ENCODE results near the gene SDCCAG8. TPM values are rescaled to one million over a fixed set of nuclear protein-coding genes. Genes with fewer than 3 reads are reported as not detected.

SDCCAG8 gene
- total RNA-seq, 6 experiments from 2014 or later: 13.4 to 20.6 (median 15.6) TPM

GRCh38 chr1:243286409-243287122 is 30.7 kb downstream of the SDCCAG8 start:
- 57% methylated on average over 8 of the region's 8 CpGs for WGBS (ENCODE audit: insufficient coverage, low coverage, low lambda C conversion rate, missing lambda C conversion rate)
- DNase-seq (no peak), ATAC-seq (peak in 3 of 4 donors; percentile 52 to 65 (median 57))
- Histone ChIP-seq H3K4me1 (no peaks in the 10 kb centered on the region), H3K4me3 (no peak overlapping the region), H3K27me3 (no peaks in the 10 kb centered on the region), H3K9me3 (no peaks in the 10 kb centered on the region), H3K27ac (peak overlapping the region in 2 of 3 donors; percentile 30 to 67), H3K36me3 (peaks cover 0 to 5% (median 0%) of the 10 kb centered on the region in 4 donors)
- TF ChIP-seq CTCF (IDR thresholded peaks at IDR 0.05) (no peak), POLR2A (IDR thresholded peaks at IDR 0.05) (no peak)
- intact Hi-C loops (cut with DNase I): no loop called here

- H3K4me3 ChIP-seq: no peak overlapping the region
- ATAC-seq: peak in 1 of 4 donors; percentile 41
- DNase-seq: no peak
These were observed 31.3 kb downstream of the SDCCAG8 start for GRCh38 chr1:243287123-243287460.

GRCh38 chr1:243287652-243288051 is 31.8 kb downstream of the SDCCAG8 start:
- Histone ChIP-seq H3K4me1 (no peaks in the 10 kb centered on the region), H3K36me3 (peaks cover 0 to 5% (median 0%) of the 10 kb centered on the region in 4 donors), H3K27me3 (no peaks in the 10 kb centered on the region), H3K9me3 (no peaks in the 10 kb centered on the region), H3K4me3 (no peak overlapping the region), H3K27ac (peak overlapping the region; percentile 19 to 67 (median 35))
- DNase-seq: no peak
- no peak for TF ChIP-seq CTCF (IDR thresholded peaks at IDR 0.05)
- no peak for TF ChIP-seq POLR2A (IDR thresholded peaks at IDR 0.05)
- intact Hi-C loops (cut with DNase I): no loop called here
- ATAC-seq: peak; percentile 65 to 90 (median 81)
- 32% methylated on average over 1 of the region's 1 CpG for WGBS (ENCODE audit: insufficient coverage, low coverage, low lambda C conversion rate, missing lambda C conversion rate)

More at GRCh38 chr1:243287123-243287460, 31.3 kb downstream of the SDCCAG8 start:
- H3K9me3 ChIP-seq: no peaks in the 10 kb centered on the region
- no peaks in the 10 kb centered on the region for H3K27me3 ChIP-seq
- WGBS (ENCODE audit: insufficient coverage, low coverage, low lambda C conversion rate, missing lambda C conversion rate): 39% methylated on average over 2 of the region's 2 CpGs
- intact Hi-C loops (cut with DNase I): no loop called here
- H3K36me3 ChIP-seq: peaks cover 0 to 5% (median 0%) of the 10 kb centered on the region in 4 donors
- TF ChIP-seq POLR2A (IDR thresholded peaks at IDR 0.05) (no peak), CTCF (IDR thresholded peaks at IDR 0.05) (no peak)
- no peaks in the 10 kb centered on the region for H3K4me1 ChIP-seq
- H3K27ac ChIP-seq: peak overlapping the region in 1 of 3 donors; percentile 67

- Histone ChIP-seq H3K36me3 (peaks cover 0 to 5% (median 0%) of the 10 kb centered on the region in 4 donors), H3K27ac (peak overlapping the region; percentile 19 to 49 (median 35)), H3K27me3 (no peaks in the 10 kb centered on the region), H3K4me1 (no peaks in the 10 kb centered on the region), H3K4me3 (no peak overlapping the region), H3K9me3 (no peaks in the 10 kb centered on the region)
- no peak for DNase-seq
- TF ChIP-seq POLR2A (IDR thresholded peaks at IDR 0.05) (no peak), CTCF (IDR thresholded peaks at IDR 0.05) (no peak)
- intact Hi-C loops (cut with DNase I): no loop called here
- WGBS (ENCODE audit: insufficient coverage, low coverage, low lambda C conversion rate, missing lambda C conversion rate): 76% methylated on average over 6 of the region's 6 CpGs
- ATAC-seq: no peak
These were observed 32.2 kb downstream of the SDCCAG8 start for GRCh38 chr1:243288062-243288461.
